K562 (cell line): ENCODE results near the gene SPATS1. TPM values are rescaled to one million over a fixed set of nuclear protein-coding genes. Genes with fewer than 3 reads are reported as not detected.

Experiments
- BDP1 ChIP-seq: IDR thresholded peaks from 3 replicates; pipeline ENCODE4 v1.6.1; 2011; ENCODE audit not compliant: insufficient read length, insufficient read depth
- BRCA1 ChIP-seq, 2 experiments: fragments of 450-650 bp in 1 of 2; sonication (generic) in 1 of 2; formaldehyde crosslinking in 1 of 2; IDR thresholded peaks; 2 replicates each; pipeline versions ENCODE4 v1.5.0 to v1.6.1; 2017 to 2020; ENCODE audit warnings: mild to moderate bottlenecking in 1 of 2, missing genetic modification reagents in 1 of 2
- CBFA2T2 ChIP-seq: fragments of 450-650 bp; conservative IDR thresholded peaks from 2 replicates; pipeline ENCODE4 v1.6.1; 2017; ENCODE audit warnings: mild to moderate bottlenecking
- CBFA2T3 ChIP-seq: fragments of 450-650 bp; IDR thresholded peaks from 2 replicates; pipeline ENCODE4 v1.6.1; 2017
- ELF1 ChIP-seq: fragments of 200-800 bp; sonication (Bioruptor generic); IDR thresholded peaks from 2 replicates; pipeline ENCODE4 v1.6.1; 2016; ENCODE audit warnings: missing genetic modification characterization, missing compliant biosample characterization
- EP400 ChIP-seq: fragments of 450-650 bp; IDR thresholded peaks from 2 replicates; pipeline ENCODE4 v1.6.1; 2017; ENCODE audit warnings: antibody characterized with exemption, mild to moderate bottlenecking, moderate library complexity
- HCFC1 ChIP-seq: IDR thresholded peaks from 2 replicates; pipeline ENCODE4 v1.6.1; 2012; ENCODE audit warnings: low read depth, low read length, improper control_type of control experiment
- HDGF ChIP-seq: fragments of 450-650 bp; IDR thresholded peaks from 2 replicates; pipeline ENCODE4 v1.6.1; 2016
- KDM1A ChIP-seq, 2 experiments: fragments of 450-650 bp; IDR thresholded peaks; 2 replicates each; pipeline ENCODE4 v1.6.1; 2016; ENCODE audit warnings: mild to moderate bottlenecking in 2 of 2
- MNT ChIP-seq, 2 experiments: fragments of 450-650 bp; conservative IDR thresholded peaks; 2 replicates each; pipeline ENCODE4 v1.6.1; 2017; ENCODE audit warnings: mild to moderate bottlenecking in 2 of 2, moderate library complexity in 2 of 2
- NCOR1 ChIP-seq: fragments of 450-650 bp; IDR thresholded peaks from 2 replicates; pipeline ENCODE4 v1.6.1; 2016; ENCODE audit warnings: mild to moderate bottlenecking, moderate library complexity
- POLR2A ChIP-seq: fragments of 450-650 bp; conservative IDR thresholded peaks from 2 replicates; pipeline ENCODE4 v1.6.1; 2016
- POLR2G ChIP-seq: fragments of 200-400 bp; formaldehyde crosslinking; IDR thresholded peaks from 2 replicates; pipeline ENCODE4 v1.6.1; 2017; ENCODE audit warnings: low read depth, mild to moderate bottlenecking, antibody characterized with exemption, low read length, moderate library complexity
- POLR3G ChIP-seq: IDR thresholded peaks from 2 replicates; pipeline ENCODE4 v1.6.1; 2011; ENCODE audit not compliant: insufficient read length, insufficient replicate concordance; ENCODE audit errors: extremely low read depth
- TAF9B ChIP-seq: fragments of 450-650 bp; IDR thresholded peaks from 2 replicates; pipeline ENCODE4 v1.6.1; 2018; ENCODE audit warnings: mild to moderate bottlenecking; ENCODE audit not compliant: partially characterized antibody
- U2AF1 ChIP-seq: fragments of 200-400 bp; formaldehyde crosslinking; optimal IDR thresholded peaks from 2 replicates; pipeline ENCODE3; 2017; ENCODE audit warnings: mild to moderate bottlenecking, low read depth, low read length, moderate library complexity
- U2AF2 ChIP-seq: fragments of 200-400 bp; formaldehyde crosslinking; optimal IDR thresholded peaks from 2 replicates; pipeline ENCODE3; 2017; ENCODE audit warnings: low read depth, mild to moderate bottlenecking, low read length
- USF2 ChIP-seq: sonication (generic); formaldehyde crosslinking; IDR thresholded peaks from 2 replicates; pipeline ENCODE4 v1.5.0; 2020; ENCODE audit warnings: missing genetic modification reagents
- ZBTB33 ChIP-seq: sonication (generic); formaldehyde crosslinking; IDR thresholded peaks from 2 replicates; pipeline ENCODE4 v1.8.1; 2023; ENCODE audit warnings: mild to moderate bottlenecking, missing genetic modification reagents
- ZKSCAN1 ChIP-seq: fragments of 150-350 bp; IDR thresholded peaks from 2 replicates; pipeline ENCODE4 v1.6.1; 2016; ENCODE audit warnings: low read depth, low read length
- ZNF253 ChIP-seq: fragments of 250-450 bp; sonication (Bioruptor Pico); conservative IDR thresholded peaks from 2 replicates; pipeline ENCODE4 v1.6.1; 2021; ENCODE audit warnings: mild to moderate bottlenecking
- ZNF395 ChIP-seq: fragments of 200-800 bp; sonication (Bioruptor generic); IDR thresholded peaks from 2 replicates; pipeline ENCODE4 v1.6.1; 2017; ENCODE audit warnings: missing genetic modification characterization, missing compliant biosample characterization
- ZNF778 ChIP-seq: fragments of 450-650 bp; formaldehyde crosslinking; IDR thresholded peaks from 2 replicates; pipeline ENCODE4 v1.4.0; 2020; ENCODE audit warnings: mild to moderate bottlenecking, moderate library complexity
- polyA plus RNA-seq, 8 experiments: library from polyadenylated mRNA; depleted of rRNA in 4 of 8; stranded (reverse) in 5 of 8; unstranded in 3 of 8; fragments of >200 nt; fragmentation: Nextera tagmentation in 2 of 8; fragmentation: Illumina TruSeq in 1 of 8; extraction: Ambion mirVana in 2 of 8; extraction: Trizol in 1 of 8; gene quantifications; 2 replicates each; pipeline versions ENCODE4 v1.2.1 to v1.2.3, GENCODE V29; 2011 to 2014; ENCODE audit warnings: inconsistent platforms in 1 of 8, missing spikeins in 1 of 8
- total RNA-seq, 7 experiments: library from RNA; depleted of rRNA in 6 of 7; stranded (reverse); fragments of >200 nt in 6 of 7; fragmentation: Illumina TruSeq in 2 of 7; extraction: Trizol in 2 of 7; gene quantifications; 2 replicates each; pipeline versions ENCODE4 v1.2.1 to v1.2.3, GENCODE V29; 2011 to 2021; ENCODE audit warnings: low replicate concordance in 1 of 7
- TF ChIP-seq, protein P1 (sequence below): fragments of 450-650 bp; IDR thresholded peaks from 2 replicates; pipeline ENCODE4 v1.7.0; 2016; ENCODE audit warnings: borderline replicate concordance

Gene SPATS1
- total and polyA plus RNA-seq, 9 of the 15 experiments (the other 6 are each of a cell fraction or from before 2014, with no cell fraction given), result not detected

DNA sequence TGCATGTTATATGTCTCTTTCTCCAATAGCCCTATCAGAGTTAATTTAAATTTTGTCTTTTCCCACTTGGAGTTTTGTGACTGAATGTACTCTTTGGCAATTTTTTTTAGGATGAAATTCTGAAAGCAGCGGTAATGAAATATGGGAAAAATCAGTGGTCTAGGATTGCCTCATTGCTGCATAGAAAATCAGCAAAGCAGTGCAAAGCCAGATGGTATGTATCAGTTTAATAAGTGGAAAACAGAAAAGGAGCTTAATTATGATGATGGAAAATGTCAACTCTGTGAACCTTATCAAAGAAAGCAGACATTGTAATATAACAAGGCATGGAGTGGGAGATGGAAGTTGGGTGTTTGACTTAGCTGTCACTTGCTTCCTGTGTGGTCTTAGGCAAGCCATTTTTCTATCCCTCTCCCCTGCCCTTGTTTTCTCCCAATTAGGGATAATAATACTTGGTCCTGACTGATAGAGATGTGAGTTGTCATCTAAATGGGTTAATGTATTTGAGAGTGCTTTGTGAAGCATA lies 47.8 kb downstream of the SPATS1 start (continued):
- no peak for TF ChIP-seq MNT (conservative IDR thresholded peaks at IDR 0.05)
- TF ChIP-seq POLR2A, result no peak
- TF ChIP-seq HCFC1, result no peak
- no peak for TF ChIP-seq EP400
- TF ChIP-seq ZNF778 (CRISPR knock-in tag), result no peak
- no peak for TF ChIP-seq ELF1 (tag)
- no peak for TF ChIP-seq ZKSCAN1
- no peak for TF ChIP-seq BRCA1 (IDR thresholded peaks at IDR 0.05)
- no peak for TF ChIP-seq BRCA1 (CRISPR knock-in tag; IDR thresholded peaks at IDR 0.05)
- TF ChIP-seq POLR3G, result no peak
- TF ChIP-seq, protein P1, sequence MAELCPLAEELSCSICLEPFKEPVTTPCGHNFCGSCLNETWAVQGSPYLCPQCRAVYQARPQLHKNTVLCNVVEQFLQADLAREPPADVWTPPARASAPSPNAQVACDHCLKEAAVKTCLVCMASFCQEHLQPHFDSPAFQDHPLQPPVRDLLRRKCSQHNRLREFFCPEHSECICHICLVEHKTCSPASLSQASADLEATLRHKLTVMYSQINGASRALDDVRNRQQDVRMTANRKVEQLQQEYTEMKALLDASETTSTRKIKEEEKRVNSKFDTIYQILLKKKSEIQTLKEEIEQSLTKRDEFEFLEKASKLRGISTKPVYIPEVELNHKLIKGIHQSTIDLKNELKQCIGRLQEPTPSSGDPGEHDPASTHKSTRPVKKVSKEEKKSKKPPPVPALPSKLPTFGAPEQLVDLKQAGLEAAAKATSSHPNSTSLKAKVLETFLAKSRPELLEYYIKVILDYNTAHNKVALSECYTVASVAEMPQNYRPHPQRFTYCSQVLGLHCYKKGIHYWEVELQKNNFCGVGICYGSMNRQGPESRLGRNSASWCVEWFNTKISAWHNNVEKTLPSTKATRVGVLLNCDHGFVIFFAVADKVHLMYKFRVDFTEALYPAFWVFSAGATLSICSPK, result no peak
- peak; percentile 58 to 61; a peak in 3 of 4 replicates for TF ChIP-seq KDM1A (IDR thresholded peaks at IDR 0.05)
- TF ChIP-seq CBFA2T3, result peak; percentile 73
- TF ChIP-seq U2AF2, result no peak
- TF ChIP-seq POLR2G, result no peak
- TF ChIP-seq HDGF, result no peak
- no peak for TF ChIP-seq TAF9B
- no peak for TF ChIP-seq BDP1
- no peak for TF ChIP-seq USF2 (CRISPR knock-in tag)
- TF ChIP-seq ZBTB33 (CRISPR knock-in tag), result no peak
- no peak for TF ChIP-seq U2AF1
- TF ChIP-seq CBFA2T2, result peak; percentile 37
- peak; percentile 16; the same call in 1 of the 2 replicates for TF ChIP-seq NCOR1
- TF ChIP-seq ZNF395 (CRISPR knock-in tag), result no peak
- TF ChIP-seq ZNF253 (CRISPR knock-in tag), result no peak
